HCT116 (cell line): ENCODE measurements around the gene ZNF582. TPM values are rescaled to one million over a fixed set of nuclear protein-coding genes. Genes with fewer than 3 reads are reported as not detected.

Experiments used
- ATAC-seq: fragments of 200-7000 bp; cut with Tn5 transposase; 2 replicates; pipeline ENCODE4 v1.9.1; 2020; ENCODE audit warnings: mild to moderate bottlenecking, moderate library complexity
- BruUV-seq: library from RNA; stranded (reverse); fragments of 400-500 nt; replicated peaks from 2 replicates; lab custom pipeline; 2021; lab: Mats Ljungman, UMichigan
- CTCF ChIA-PET: fragments of 300-600 bp; sonication (Branson Sonifier 250); formaldehyde crosslinking; loops from one replicate; lab custom pipeline; 2021; ENCODE audit warnings: antibody characterized with exemption; lab: Charles Lee
- POLR2A ChIA-PET: fragments of 300-600, 350-600 bp; sonication (Branson Sonifier 250); formaldehyde crosslinking; loops from one replicate; lab custom pipeline; 2021; ENCODE audit warnings: antibody characterized with exemption; lab: Charles Lee
- RAD21 ChIA-PET, 2 experiments: fragments of 300-600 bp; sonication (Branson Sonifier 250); formaldehyde crosslinking; loops; one replicate each; lab custom pipeline; 2023; ENCODE audit warnings: low total read pairs in 2 of 2; ENCODE audit not compliant: uncharacterized antibody in 2 of 2, unreplicated experiment in 2 of 2, low non-redundant PET in 1 of 2; lab: Charles Lee
- DNase-seq: peaks from one replicate; pipeline ENCODE4 v3.0.0-alpha.2; 2010; ENCODE audit warnings: low read depth, low spot score
- H2AFZ ChIP-seq: fragments of 200-600 bp; shearing (Covaris generic), sonication (generic); 2 replicates; pipeline ENCODE4 v1.6.1; 2017; ENCODE audit warnings: low read depth, mixed run types, mixed read lengths, antibody characterized with exemption, low read length; ENCODE audit not compliant: poor library complexity, severe bottlenecking
- H3K27ac ChIP-seq: 2 replicates; pipeline ENCODE4 v1.5.1; 2012; ENCODE audit warnings: low read depth, low read length
- H3K27me3 ChIP-seq: fragments of 200-600 bp; sonication (generic); 2 replicates; pipeline ENCODE4 v1.6.1; 2016; ENCODE audit warnings: mixed run types, low read length, mixed read lengths; ENCODE audit not compliant: insufficient read depth
- H3K36me3 ChIP-seq, 2 experiments: fragments of 200-500 bp in 1 of 2; fragments of 200-600 bp in 1 of 2; sonication (Bioruptor generic) in 1 of 2; sonication (generic) in 1 of 2; 2 replicates each; pipeline versions ENCODE4 v1.5.1 to v1.6.1; 2014 to 2016; ENCODE audit warnings: low read length in 2 of 2, inconsistent platforms in 1 of 2, mixed read lengths in 1 of 2, mixed run types in 1 of 2; ENCODE audit not compliant: insufficient read depth in 2 of 2, control insufficient read depth in 1 of 2
- H3K4me1 ChIP-seq, 2 experiments: fragments of 200-600 bp in 1 of 2; sonication (generic) in 1 of 2; 2 replicates each; pipeline versions ENCODE4 v1.5.1 to v1.6.1; 2012 to 2017; ENCODE audit warnings: low read length in 2 of 2, inconsistent platforms in 1 of 2, mild to moderate bottlenecking in 1 of 2, mixed read lengths in 1 of 2, mixed run types in 1 of 2, moderate library complexity in 1 of 2; ENCODE audit not compliant: insufficient read depth in 2 of 2, control insufficient read depth in 1 of 2
- H3K4me2 ChIP-seq: fragments of 200-600 bp; sonication (generic); 2 replicates; pipeline ENCODE4 v1.6.1; 2017; ENCODE audit warnings: mixed run types, low read length, mixed read lengths
- H3K4me3 ChIP-seq, 2 experiments: fragments of 200-600 bp in 1 of 2; sonication (generic) in 1 of 2; replicated peaks in 1 of 2; 2 replicates each; pipeline ENCODE4 v1.5.1; 2011 to 2016; ENCODE audit warnings: low read length in 2 of 2, control low read depth in 1 of 2, low read depth in 1 of 2, mild to moderate bottlenecking in 1 of 2, mixed read lengths in 1 of 2, mixed run types in 1 of 2
- H3K79me2 ChIP-seq: fragments of 200-600 bp; sonication (generic); 2 replicates; pipeline ENCODE4 v1.6.1; 2017; ENCODE audit warnings: mild to moderate bottlenecking, mixed run types, low read length, moderate library complexity, mixed read lengths; ENCODE audit not compliant: insufficient read depth
- H3K9ac ChIP-seq: fragments of 200-600 bp; sonication (generic); 2 replicates; pipeline ENCODE4 v1.6.1; 2016; ENCODE audit warnings: low read length, mixed read lengths
- H3K9me2 ChIP-seq: fragments of 200-600 bp; sonication (generic), shearing (Covaris generic); 2 replicates; pipeline ENCODE4 v1.6.1; 2017; ENCODE audit warnings: mixed run types, mild to moderate bottlenecking, moderate library complexity; ENCODE audit not compliant: insufficient read depth
- H3K9me3 ChIP-seq, 2 experiments: fragments of 200-500 bp in 1 of 2; fragments of 200-600 bp in 1 of 2; sonication (Bioruptor generic) in 1 of 2; sonication (generic) in 1 of 2; 2 replicates each; pipeline ENCODE4 v1.6.1; 2014 to 2017; ENCODE audit warnings: low read length in 2 of 2, mixed read lengths in 2 of 2, inconsistent platforms in 1 of 2, low read depth in 1 of 2, mild to moderate bottlenecking in 1 of 2, mixed run types in 1 of 2, moderate library complexity in 1 of 2; ENCODE audit not compliant: control insufficient read depth in 1 of 2, insufficient read depth in 1 of 2
- H4K20me1 ChIP-seq: fragments of 200-600 bp; sonication (generic), shearing (Covaris generic); 2 replicates; pipeline ENCODE4 v1.6.1; 2017; ENCODE audit warnings: mixed run types, mild to moderate bottlenecking, moderate library complexity; ENCODE audit not compliant: insufficient read depth
- ATF3 ChIP-seq: IDR thresholded peaks from 2 replicates; pipeline ENCODE4 v1.6.1; 2012
- CTCF ChIP-seq, 3 experiments: fragments of 200-600 bp in 1 of 3; sonication (generic) in 1 of 3; IDR thresholded peaks in 2 of 3; conservative IDR thresholded peaks in 1 of 3; 2 replicates each; pipeline ENCODE4 v1.5.1; 2012 to 2017; ENCODE audit warnings: low read depth in 2 of 3, low read length in 2 of 3, antibody characterized with exemption in 1 of 3, borderline replicate concordance in 1 of 3, control low read depth in 1 of 3, mild to moderate bottlenecking in 1 of 3, mixed read lengths in 1 of 3, mixed run types in 1 of 3, moderate library complexity in 1 of 3; ENCODE audit not compliant: insufficient read depth in 1 of 3
- EZH2 ChIP-seq: fragments of 200-600 bp; sonication (generic); IDR thresholded peaks from 2 replicates; pipeline ENCODE4 v1.6.1; 2017; ENCODE audit warnings: antibody characterized with exemption, mixed run types
- FOSL1 ChIP-seq: IDR thresholded peaks from 2 replicates; pipeline ENCODE4 v1.6.1; 2012; ENCODE audit warnings: low read depth
- MAX ChIP-seq: IDR thresholded peaks from 2 replicates; pipeline ENCODE4 v1.6.1; 2012
- POLR2A ChIP-seq: IDR thresholded peaks from 2 replicates; pipeline ENCODE4 v1.7.0; 2011; ENCODE audit warnings: borderline replicate concordance; ENCODE audit not compliant: insufficient read depth, insufficient read length; ENCODE audit errors: extremely low read depth
- POLR2AphosphoS5 ChIP-seq: IDR thresholded peaks from 2 replicates; pipeline ENCODE4 v1.6.1; 2011; ENCODE audit warnings: mild to moderate bottlenecking, low read depth, low read length, moderate library complexity
- RAD21 ChIP-seq: IDR thresholded peaks from 2 replicates; pipeline ENCODE4 v1.6.1; 2012; ENCODE audit warnings: low read depth, mild to moderate bottlenecking
- REST ChIP-seq: IDR thresholded peaks from 2 replicates; pipeline ENCODE4 v1.6.1; 2012; ENCODE audit warnings: low read depth
- SIN3A ChIP-seq: IDR thresholded peaks from 2 replicates; pipeline ENCODE4 v1.6.1; 2012; ENCODE audit warnings: low read depth
- SP1 ChIP-seq: IDR thresholded peaks from 2 replicates; pipeline ENCODE4 v1.6.1; 2012; ENCODE audit warnings: low read depth
- SRF ChIP-seq: IDR thresholded peaks from 2 replicates; pipeline ENCODE4 v1.6.1; 2012; ENCODE audit warnings: low read depth
- YY1 ChIP-seq: IDR thresholded peaks from 2 replicates; pipeline ENCODE4 v1.6.1; 2011; ENCODE audit warnings: low read length, low read depth, moderate library complexity, mild to moderate bottlenecking; ENCODE audit not compliant: insufficient replicate concordance; ENCODE audit errors: extremely low read depth
- ZBTB33 ChIP-seq: IDR thresholded peaks from 2 replicates; pipeline ENCODE4 v1.6.1; 2011; ENCODE audit warnings: mild to moderate bottlenecking, low read length, moderate library complexity; ENCODE audit not compliant: insufficient replicate concordance; ENCODE audit errors: extremely low read depth
- ZNF274 ChIP-seq: fragments of 200-500 bp; sonication (Bioruptor generic); IDR thresholded peaks from 2 replicates; pipeline ENCODE4 v1.6.1; 2014; ENCODE audit warnings: mild to moderate bottlenecking, low read depth, low read length, inconsistent platforms
- intact Hi-C: fragments of 100-400 bp; cut with micrococcal nuclease; formaldehyde crosslinking; loops from 2 replicates; pipeline ENCODE4 v1.10.0; 2022
- total RNA-seq: library from RNA; stranded (reverse); gene quantifications from one replicate; pipeline ENCODE4 v1.2.1, GENCODE V29; 2021; ENCODE audit not compliant: unreplicated experiment

Gene ZNF582
- total RNA-seq, 1 experiment from 2014 or later: not detected

- BruUV-seq: no TSS peak
- CTCF ChIA-PET: no interaction called here
- no peak overlapping the region for H2AFZ ChIP-seq
- RAD21 ChIA-PET: no interaction called here
- no peak for ATAC-seq
- H3K36me3 ChIP-seq: no peaks in the 10 kb centered on the region
- no peak overlapping the region for H3K9ac ChIP-seq
- peaks cover 12 to 28% of the 10 kb centered on the region in 2 experiments; a peak in 2 of 4 replicates for H3K9me3 ChIP-seq
- no peak overlapping the region for H3K4me2 ChIP-seq
- TF ChIP-seq MAX (no peak), YY1 (no peak), POLR2AphosphoS5 (no peak), ATF3 (no peak), POLR2A (no peak), FOSL1 (no peak), ZNF274 (no peak), SP1 (no peak), REST (no peak), EZH2 (no peak), SIN3A (no peak), RAD21 (no peak), ZBTB33 (no peak), CTCF (IDR thresholded peaks at IDR 0.05 in 2 of 3, conservative IDR thresholded peaks at IDR 0.05 in 1 of 3; ENCODE audit: borderline replicate concordance in 1 of 3, insufficient read depth in 1 of 3, low read depth in 2 of 3, low read length in 2 of 3) (no peak), SRF (no peak)
- H3K4me1 ChIP-seq: no peaks in the 10 kb centered on the region
- H3K4me3 ChIP-seq: no peak overlapping the region
- intact Hi-C loops: no loop called here
- H3K27ac ChIP-seq: no peak overlapping the region
- no peaks in the 10 kb centered on the region for H4K20me1 ChIP-seq
- H3K79me2 ChIP-seq: no peaks in the 10 kb centered on the region
- no peaks in the 10 kb centered on the region for H3K27me3 ChIP-seq
- no peaks in the 10 kb centered on the region for H3K9me2 ChIP-seq
- POLR2A ChIA-PET: no interaction called here
- no peak for DNase-seq
These were observed 9.9 kb upstream of the ZNF582 start for GRCh38 chr19:56403261-56403660.
